Activated T-cell treated with anti-CD3 and anti-CD28 coated beads for 24 hours (primary cell): ENCODE measurements around the gene NGFR.

Experiments used
- DNase-seq: peaks from one replicate; pipeline ENCODE4 v3.0.0-alpha.2; 2020; ENCODE audit warnings: low read depth

The NGFR gene

DNA sequence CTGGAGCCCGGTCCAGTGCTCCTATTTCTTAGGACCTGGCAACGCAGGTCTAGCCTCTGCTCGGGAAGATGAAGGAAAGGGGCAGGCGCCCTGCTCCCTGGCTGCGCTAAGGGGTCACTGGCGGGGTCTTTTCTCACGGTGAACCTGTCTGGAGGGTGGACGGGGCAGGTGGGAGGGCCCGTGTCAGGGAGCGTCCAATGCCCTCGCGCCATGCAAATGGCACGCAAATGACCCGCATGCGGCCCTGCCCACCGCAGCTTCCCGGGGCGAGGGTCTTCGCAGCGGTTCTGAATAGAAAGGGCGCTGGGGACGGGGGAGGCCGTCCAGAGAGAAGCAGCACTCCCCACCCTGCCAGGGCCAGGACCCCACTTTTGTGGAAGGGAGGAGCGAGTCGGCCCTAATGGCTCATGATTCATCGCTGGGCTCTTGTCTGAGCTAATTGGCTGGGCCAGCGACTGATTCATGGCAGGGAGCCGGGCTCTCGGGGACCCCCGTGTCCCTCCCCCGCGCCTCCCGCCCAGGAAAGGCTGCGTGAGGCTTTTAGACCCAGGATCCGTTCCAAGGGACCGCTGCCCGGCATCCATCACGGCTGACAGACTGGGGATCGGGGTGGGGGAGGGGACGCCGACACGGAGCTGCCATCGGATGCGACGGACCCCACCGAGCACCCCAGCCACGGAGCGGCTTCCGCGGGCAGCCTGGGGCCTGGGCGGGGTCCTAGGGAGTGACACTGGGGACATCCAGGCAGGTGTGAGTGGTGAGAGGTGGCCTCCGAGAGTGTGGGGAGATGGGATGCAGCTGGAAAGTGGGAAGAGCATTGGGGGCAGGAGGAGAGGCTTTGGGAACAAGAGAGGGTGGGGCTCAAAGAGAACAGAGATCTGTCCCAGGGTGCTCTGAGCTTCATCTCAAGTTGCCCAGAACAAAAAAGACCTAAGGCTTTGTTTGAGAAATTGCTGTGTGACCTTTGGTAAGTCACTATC is 25.0 kb upstream of the NGFR start:
- DNase-seq, result no peak

GRCh38 chr17:49471089-49471683 is 23.9 kb upstream of the NGFR start:
- DNase-seq, result no peak

DNA sequence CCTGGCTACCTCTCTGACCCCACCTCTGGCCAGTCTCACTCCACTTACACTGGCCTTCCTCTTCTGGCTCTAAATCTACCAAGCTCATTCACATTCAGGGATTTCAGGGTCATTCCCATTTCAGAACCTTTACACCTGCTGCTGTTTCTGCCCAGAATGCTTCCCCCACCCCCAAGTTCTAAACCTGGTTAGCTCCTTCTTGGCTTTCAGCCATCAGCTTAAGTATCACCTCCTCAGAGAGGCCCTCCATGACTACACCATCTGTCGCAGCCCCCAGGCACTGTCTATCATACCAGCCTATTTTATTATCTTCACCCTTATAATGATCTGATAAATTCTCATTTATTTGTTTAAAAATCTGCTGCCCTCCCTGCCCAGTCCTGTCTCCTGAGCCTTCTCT is 23.3 kb upstream of the NGFR start:
- no peak for DNase-seq

DNA sequence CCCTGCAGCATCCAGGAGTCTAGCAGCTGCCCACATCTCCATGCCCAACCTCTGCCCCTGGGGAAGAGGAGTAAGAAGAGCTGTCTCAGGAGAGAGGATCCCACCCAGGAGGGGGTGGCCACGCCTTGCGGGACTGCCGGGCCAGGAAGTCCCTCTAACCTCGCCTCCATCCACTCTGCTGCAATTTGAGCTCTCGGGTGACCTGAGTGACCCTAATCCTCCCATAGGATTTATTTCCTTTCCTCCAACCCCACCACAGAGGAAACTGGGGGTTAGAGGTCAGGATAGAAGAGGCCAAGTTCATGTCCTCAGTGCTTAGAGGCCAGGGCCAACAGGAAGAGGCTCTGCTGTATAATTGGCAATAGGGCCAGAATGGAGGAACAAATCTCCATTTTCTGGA is 22.6 kb upstream of the NGFR start:
- no peak for DNase-seq

GRCh38 chr17:49473900-49474751 is 21.0 kb upstream of the NGFR start:
- no peak for DNase-seq

GRCh38 chr17:49477709-49478108 is 17.4 kb upstream of the NGFR start:
- DNase-seq, result no peak

GRCh38 chr17:49480836-49481615 is 14.1 kb upstream of the NGFR start:
- DNase-seq, result no peak

DNA sequence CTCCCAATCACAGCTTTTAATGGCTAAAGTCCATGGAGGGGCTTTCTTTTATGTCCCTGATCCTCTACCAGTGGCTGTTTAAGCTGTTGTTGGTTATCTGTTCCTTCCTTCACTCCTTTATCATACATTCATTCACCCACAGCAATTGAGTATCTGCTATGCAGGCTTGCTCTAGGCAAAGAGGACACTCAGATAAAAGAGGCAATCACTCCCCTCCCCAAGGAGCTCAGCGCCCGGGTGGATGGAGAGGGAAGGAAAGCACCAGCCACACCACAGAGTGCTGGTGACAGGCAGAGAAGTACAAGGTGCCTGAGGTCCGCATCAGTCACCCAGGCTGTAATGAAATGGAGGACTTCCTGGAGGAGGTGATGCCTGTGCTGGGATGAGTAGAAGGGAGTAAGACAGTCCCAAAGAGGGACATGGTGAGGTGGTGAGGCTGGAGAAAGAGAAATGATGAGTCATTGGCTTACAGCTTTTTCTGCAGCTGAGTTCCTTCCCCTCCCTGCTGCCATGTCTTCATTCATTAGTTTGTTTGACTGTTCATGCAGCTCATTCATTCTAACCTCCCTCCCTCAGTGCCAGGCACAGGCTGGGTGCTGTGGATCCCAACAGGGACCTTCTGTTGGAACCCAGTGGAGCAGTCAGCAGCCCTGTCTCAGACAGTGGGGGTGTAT is 12.8 kb upstream of the NGFR start:
- DNase-seq, result no peak

DNA sequence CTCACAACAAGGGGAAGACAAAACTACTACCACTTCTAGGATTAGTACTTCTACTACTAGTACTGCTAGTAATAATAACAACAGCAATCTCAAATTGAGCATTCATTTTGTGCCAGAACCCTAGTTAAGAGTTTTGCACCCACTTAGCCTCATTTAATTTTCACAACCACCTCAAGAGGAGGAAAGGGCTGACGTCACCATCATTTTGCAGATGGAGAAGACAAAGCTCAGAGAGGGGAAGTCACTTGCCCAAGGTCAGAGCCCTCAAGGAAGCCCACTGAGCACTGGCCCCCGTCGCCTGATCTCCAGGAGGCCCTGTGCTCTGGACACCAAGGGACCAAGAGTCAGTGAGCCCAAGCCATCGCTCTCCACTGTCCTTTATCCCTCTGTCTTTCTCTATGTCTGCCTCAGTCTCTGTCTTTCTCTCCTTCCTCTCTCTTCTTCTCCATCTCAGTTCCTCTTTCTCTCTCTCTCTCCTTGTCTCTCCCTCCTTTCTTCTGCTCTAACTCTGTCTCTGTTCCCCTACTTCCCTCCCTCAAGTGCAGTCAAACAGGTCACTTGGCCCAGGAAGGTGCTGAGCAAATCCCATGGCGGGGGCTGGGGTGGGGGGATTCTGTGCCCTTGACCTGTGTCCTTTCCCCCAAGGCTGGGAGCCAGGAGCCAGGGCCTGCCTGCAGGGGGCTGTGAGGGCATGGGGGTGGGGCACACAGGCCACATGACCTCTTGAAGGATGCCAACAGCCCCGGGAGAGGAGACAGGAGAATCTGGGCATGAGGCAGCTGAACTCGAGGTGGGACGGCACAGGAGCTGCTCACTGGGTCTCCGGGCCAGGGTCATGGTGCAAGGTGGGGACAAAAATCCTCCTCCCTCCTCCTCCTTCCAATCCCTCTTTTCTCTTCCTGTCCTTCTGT is 11.2 kb upstream of the NGFR start:
- DNase-seq, result no peak

DNA sequence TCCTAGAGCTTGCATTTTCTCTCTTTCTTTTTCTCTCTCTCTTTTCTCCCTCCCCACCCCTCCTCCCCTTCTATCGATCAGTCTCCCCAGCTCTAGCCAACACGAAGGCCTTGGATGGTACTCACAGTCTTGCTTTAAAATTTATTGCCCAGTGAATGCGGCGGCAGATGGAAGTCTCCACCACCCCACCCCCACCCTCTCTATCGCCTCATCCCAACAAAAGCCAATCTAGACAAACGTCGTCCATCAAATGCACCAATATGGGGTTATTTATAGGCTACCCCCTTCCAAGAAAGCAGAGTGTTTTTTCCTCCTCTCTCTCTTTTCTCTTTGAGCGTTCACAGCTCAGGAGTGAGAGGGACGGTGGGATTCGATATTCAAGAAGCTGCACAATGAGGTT is 10.5 kb upstream of the NGFR start:
- DNase-seq, result no peak

GRCh38 chr17:49486012-49486641 is 9.0 kb upstream of the NGFR start:
- DNase-seq, result no peak

- no peak for DNase-seq
These were observed 7.9 kb upstream of the NGFR start for GRCh38 chr17:49487183-49487582.

- no peak for DNase-seq
These were observed 6.5 kb upstream of the NGFR start for GRCh38 chr17:49488612-49489011.

GRCh38 chr17:49489348-49489747 is 5.7 kb upstream of the NGFR start:
- no peak for DNase-seq

- no peak for DNase-seq
These were observed 4.8 kb upstream of the NGFR start for GRCh38 chr17:49490276-49490675.

GRCh38 chr17:49491192-49491769 is 3.8 kb upstream of the NGFR start:
- no peak for DNase-seq

GRCh38 chr17:49494399-49494985 is 601 bp upstream of the NGFR start:
- no peak for DNase-seq

- no peak for DNase-seq
These were observed 719 bp downstream of the NGFR start for GRCh38 chr17:49495842-49496182.
